ENCODE data around the gene ANAPC1.

DNA sequence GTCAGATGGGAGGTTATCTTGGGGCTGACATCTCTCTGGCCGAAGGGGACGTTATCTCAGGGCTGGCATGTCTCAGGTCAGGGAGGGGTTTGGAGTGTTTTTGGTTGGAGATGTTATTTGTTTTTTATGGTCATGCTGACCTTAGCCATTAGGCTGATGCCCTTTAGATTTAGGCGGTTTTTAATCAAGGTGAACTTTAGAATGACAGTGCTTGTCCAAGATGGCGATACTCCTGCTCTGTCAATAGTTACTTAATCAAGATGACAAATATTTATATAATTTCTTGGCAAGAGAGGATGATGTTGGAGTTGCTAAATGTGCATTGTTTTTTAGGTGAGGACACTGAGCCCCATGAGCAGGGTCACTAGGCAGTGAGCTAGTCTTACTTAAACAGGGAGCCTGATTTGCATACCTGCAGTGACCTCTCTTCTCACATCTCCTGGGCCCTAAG lies 48.9 kb upstream of the ANAPC1 start:
- TF ChIP-seq, protein P1, sequence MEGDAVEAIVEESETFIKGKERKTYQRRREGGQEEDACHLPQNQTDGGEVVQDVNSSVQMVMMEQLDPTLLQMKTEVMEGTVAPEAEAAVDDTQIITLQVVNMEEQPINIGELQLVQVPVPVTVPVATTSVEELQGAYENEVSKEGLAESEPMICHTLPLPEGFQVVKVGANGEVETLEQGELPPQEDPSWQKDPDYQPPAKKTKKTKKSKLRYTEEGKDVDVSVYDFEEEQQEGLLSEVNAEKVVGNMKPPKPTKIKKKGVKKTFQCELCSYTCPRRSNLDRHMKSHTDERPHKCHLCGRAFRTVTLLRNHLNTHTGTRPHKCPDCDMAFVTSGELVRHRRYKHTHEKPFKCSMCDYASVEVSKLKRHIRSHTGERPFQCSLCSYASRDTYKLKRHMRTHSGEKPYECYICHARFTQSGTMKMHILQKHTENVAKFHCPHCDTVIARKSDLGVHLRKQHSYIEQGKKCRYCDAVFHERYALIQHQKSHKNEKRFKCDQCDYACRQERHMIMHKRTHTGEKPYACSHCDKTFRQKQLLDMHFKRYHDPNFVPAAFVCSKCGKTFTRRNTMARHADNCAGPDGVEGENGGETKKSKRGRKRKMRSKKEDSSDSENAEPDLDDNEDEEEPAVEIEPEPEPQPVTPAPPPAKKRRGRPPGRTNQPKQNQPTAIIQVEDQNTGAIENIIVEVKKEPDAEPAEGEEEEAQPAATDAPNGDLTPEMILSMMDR (conservative IDR thresholded peaks at IDR 0.05; ENCODE audit: low read depth in 2 of 2) = no peak
- TF ChIP-seq POLR2AphosphoS5 (IDR thresholded peaks at IDR 0.05; ENCODE audit: low read depth) (no peak), EZH2phosphoT487 (IDR thresholded peaks at IDR 0.05; ENCODE audit: unreplicated experiment) (no peak), EZH2 (IDR thresholded peaks at IDR 0.05; ENCODE audit: low read depth, unreplicated experiment) (no peak), JUNB (IDR thresholded peaks at IDR 0.05; ENCODE audit: unreplicated experiment) (no peak)
